Stromal cell of bone marrow (primary cell): ENCODE data around the gene LPO.

Experiments
- DNase-seq: peaks from one replicate; pipeline ENCODE4 v3.0.0-alpha.2; 2012; ENCODE audit warnings: low read depth

LPO gene

DNA sequence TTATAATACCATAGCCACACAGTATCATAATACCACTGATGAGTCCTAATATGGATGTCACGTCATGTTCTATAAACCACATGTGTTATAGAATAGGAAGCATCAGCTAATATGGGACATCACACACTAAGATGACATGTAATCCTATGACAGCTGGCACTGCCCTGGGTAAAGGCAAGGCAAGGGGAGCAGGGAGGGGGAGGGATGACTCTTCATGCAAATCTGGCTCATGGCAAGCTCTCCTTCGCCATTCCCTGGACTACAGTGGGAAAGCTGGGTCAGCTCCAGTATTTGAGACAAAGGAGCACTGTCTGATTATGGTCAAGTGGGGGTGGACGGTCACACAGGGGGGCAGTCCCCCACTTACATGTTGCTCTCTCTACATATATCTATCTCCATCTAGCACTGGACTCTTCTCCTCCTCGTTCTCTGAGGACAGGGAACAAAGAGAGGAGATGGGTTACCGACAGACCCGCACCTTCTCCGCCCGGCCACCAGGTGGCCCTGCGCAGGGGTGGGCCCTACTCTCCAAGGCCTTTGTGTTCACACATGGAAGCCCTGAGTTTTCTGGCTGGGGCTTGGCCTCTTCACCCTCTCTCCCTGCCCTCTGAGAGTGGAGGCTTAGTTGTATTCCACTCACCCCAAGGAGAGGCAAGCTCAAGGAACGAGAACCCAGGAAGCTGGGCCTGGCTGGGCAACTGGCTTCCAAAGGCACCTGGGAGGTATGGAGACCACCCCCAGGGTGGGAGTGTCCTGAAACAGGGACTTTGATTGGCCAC, 65.8 kb downstream of the LPO start:
- DNase-seq, result no peak

GRCh38 chr17:58304750-58305486, 66.5 kb downstream of the LPO start:
- no peak for DNase-seq

- no peak for DNase-seq
These were observed 67.2 kb downstream of the LPO start for GRCh38 chr17:58305626-58306025.

DNA sequence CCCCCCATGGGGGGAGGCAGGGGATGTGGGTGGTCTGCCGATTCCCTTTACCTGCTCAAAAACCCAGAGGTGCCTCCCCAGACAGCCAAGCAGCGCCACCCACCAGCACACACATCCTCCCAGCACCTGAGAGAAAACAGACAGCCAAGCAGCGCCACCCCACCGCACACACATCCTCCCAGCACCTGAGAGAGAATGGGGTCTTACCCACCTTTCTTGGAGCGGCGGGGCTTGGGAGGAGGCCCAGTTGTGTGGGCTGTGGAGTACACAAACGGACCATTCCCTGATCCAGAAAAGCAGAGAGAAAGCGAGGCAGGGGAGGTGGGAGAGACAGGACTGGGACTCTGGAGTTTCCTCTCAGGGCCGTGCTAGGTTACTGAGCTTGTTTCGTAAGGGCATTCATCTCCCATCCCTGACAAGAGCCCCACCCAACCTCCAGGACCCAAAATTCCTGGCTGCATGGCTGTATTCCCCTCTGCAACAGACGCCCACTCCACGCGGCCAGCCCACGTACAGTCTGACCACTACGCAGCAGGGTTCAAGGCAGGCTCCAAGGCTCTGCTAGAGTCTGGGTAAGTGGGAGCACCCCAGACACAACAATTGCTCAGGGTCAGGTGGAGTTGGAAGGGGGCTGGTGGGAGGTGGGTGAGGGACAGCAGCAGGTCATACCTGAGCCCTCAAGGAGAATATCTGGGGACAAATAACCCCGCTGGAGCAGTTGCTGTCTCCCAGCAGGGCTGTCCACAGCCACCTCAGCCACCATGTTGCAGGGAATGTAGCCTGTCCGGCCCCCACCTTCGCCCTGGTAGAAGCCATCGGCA, 68.0 kb downstream of the LPO start:
- no peak for DNase-seq

GRCh38 chr17:58307468-58308172, 69.2 kb downstream of the LPO start:
- no peak for DNase-seq

- no peak for DNase-seq
These were observed 70.0 kb downstream of the LPO start for GRCh38 chr17:58308173-58308984.

- DNase-seq, result no peak
These were observed 70.9 kb downstream of the LPO start for GRCh38 chr17:58308985-58309917.

DNA sequence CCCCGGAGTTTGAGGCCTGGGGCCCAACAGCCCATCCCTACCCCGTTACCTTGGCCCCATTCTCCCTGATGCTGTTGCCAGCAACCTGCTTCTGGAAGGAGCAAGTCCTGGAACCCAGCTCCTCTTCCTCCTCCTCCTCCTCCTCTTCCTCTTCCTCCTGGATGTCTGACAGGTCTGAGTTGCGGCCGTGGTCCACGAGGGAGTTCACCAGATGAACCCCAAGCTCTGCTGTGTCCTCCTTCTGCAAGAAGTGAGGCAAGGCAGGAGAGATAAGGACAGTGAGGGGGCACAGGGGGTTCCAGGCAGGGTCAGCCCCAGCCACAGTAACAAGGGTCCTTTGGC, 71.5 kb downstream of the LPO start:
- no peak for DNase-seq

GRCh38 chr17:58310511-58311428, 72.4 kb downstream of the LPO start:
- DNase-seq, result no peak

DNA sequence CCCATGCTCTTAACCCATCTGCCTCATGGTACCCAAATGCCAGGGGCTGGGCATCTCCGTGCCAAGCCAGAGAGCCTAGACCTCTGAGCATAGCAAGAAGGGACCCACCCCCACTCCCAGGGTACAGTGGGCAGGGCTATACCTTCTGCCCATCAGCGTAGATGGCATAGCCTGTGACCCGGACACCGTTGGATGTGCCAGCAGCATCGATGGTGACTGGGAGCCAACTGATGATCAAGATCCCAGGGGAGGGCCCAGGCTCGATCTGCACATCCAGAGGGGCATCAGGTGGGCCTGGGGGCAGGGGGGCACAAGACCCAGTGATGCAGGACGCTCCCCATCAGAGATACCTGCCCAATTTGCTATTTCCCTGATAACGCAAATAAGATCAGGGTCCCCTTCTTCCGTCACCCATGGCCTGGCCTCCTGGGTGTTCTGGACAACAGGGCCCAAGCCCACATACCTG, 73.1 kb downstream of the LPO start:
- DNase-seq, result no peak

DNA sequence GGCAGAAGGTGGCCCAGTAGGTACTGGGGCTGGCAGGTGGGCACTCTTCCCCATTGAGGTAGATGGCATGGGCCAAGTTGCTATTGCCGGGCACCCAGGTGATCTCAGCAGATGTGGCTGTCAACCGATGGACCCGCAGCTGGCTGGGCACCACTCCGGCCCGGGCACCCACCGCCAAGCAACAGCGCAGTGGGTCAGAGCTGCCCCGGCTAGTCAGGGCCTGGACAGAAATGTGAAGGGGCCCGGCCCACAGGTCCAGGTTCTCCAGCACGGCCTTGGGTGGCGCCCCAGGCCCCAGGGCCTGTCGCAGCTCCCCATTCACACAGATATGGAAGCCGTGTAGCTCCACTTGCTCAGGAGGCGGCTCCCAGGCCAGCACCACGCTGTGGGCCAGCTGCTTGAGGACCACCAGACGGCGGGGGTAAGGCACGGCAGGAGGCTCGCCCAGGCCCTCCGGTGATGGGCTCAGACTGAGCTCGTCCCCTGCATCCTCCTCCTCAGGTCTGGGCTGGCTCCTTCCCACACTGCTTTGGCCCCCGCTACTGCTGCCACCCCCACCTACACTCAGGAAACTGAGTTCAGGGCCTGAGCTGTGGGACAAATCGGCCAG, 73.7 kb downstream of the LPO start:
- DNase-seq, result no peak

- no peak for DNase-seq
These were observed 74.4 kb downstream of the LPO start for GRCh38 chr17:58312829-58313228.

DNA sequence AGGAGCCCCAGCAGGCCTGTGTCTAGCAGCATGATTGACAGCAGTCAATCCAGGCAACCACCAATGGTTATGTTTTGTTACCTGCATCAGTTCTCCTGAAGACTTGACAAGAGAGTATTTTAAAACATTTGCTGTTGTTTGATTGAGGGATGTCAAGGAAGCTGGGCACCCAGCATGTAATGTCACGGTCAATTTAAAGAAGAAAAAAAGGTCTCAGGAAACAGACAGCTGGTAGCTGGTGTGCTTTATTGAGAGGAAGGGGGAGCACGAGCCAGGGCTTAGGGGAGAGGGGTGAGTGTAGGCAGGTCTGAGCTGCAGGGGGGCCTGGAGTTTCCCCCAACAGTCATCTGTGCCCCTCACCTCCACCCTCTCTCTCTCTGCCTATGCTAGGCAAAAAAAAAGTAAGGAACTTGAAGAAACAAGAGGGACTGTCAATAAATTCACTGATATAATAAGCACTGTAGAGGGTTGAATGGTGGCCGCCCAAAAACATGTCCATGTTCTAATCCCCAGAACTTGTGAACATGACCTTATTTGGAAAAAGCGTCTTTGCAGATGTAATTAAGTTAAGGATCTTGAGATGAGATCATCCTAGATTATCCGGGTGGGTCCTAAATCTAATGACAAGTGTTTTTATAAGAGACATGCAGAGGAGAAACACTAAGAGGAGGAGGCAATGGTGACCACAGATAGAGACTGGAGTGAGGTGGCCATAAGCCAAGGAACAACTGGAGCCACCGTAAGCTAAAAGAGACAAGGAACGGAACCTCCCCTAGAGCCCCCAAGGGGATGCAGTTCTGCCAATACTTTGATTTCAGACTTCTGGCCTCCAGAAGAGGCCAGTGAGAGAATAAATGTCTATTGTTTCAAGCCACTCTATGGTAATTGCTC, 75.7 kb downstream of the LPO start:
- DNase-seq, result no peak

GRCh38 chr17:58314706-58315015, 76.3 kb downstream of the LPO start:
- no peak for DNase-seq

GRCh38 chr17:58315281-58315711, 76.9 kb downstream of the LPO start:
- DNase-seq, result no peak

DNA sequence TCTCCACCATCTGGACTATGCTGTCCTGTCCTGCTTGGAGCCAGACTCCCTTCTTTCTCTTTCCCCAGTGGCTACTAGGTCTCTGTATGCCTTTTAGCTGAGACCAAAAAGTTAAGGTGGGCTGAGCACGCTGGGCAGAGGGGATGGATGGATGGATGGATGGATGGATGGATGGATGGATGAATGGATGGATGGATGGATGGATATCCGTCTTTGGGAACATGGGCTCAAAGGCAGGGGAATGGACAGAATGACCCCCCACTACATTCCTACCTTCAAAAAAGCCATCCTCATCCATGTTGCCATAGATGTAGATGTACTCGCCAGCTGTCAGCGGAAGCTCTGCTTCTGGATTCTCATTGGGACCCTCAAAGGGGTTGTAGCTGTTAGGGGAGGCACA, 77.4 kb downstream of the LPO start:
- DNase-seq, result no peak

DNA sequence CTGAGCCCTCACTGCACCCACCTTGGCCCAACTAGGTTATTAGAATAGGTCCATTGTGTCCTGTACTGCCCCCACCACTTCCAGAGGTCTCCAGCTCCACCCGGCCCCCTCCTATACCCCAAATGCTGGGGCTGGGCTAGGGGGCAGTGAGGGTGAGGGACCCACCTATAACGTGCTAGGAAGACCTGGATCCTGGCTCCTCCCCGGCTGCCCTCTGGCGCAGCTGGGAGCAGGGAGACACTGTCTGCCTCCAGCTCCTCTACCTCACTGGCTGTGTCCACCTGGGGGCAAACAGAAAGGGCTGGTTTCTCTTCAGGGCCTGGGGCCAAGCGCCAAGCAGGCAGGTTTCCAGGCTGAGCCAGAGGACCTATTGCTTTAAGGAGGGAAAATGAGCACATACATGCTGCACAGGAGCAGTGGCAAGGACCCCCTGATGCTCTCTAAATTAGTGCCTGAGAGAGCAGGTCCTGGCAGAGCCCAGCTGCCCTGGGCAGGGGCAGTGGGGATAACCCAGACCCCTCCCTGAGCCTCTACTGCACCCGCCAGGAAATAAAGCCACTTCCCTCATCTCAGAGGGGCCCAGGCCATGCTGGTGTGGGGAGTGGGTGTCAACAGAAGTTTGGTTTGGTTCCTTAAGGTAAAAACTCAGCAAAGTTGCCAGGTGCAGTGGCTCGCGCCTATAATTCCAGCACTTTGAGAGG, 78.0 kb downstream of the LPO start:
- no peak for DNase-seq
